ENCODE measurements around the gene NPNT. TPM values are rescaled to one million over a fixed set of nuclear protein-coding genes. Genes with fewer than 3 reads are reported as not detected.

NPNT gene
- polyA plus RNA-seq, 1 of the 3 experiments (the other 2 are of a cell fraction) = not detected

- TF ChIP-seq ZBTB33 (IDR thresholded peaks at IDR 0.05; ENCODE audit: borderline replicate concordance, low read depth) = no peak
- no peak for TF ChIP-seq FOXM1 (IDR thresholded peaks at IDR 0.05; ENCODE audit: low read depth)
- no peak for TF ChIP-seq RXRA (IDR thresholded peaks at IDR 0.05; ENCODE audit: borderline replicate concordance, low read depth)
- TF ChIP-seq TCF12 (IDR thresholded peaks at IDR 0.05) = no peak
- TF ChIP-seq TEAD4 (IDR thresholded peaks at IDR 0.05; ENCODE audit: borderline replicate concordance, insufficient read depth) = no peak
- no peak for TF ChIP-seq FOXJ3 (CRISPR knock-in tag; IDR thresholded peaks at IDR 0.05)
- no peak for TF ChIP-seq PBX3 (IDR thresholded peaks at IDR 0.05)
These were observed 1.2 kb downstream of the NPNT start (continued) for GRCh38 chr4:105896461-105896942.

GRCh38 chr4:105896984-105897775 lies 1.9 kb downstream of the NPNT start:
- WGBS (ENCODE audit: low lambda C conversion rate) = 7% methylated on average over 3 of the region's 3 CpGs

GRCh38 chr4:105900541-105900940 lies 5.3 kb downstream of the NPNT start:
- Histone ChIP-seq H3K9me3 (no peaks in the 10 kb centered on the region), H3K9ac (no peak overlapping the region), H3K79me2 (ENCODE audit: insufficient read depth) (no peaks in the 10 kb centered on the region), H3K4me3 (ENCODE audit: low read depth in 2 of 2, low read length in 1 of 2) (no peak overlapping the region), H4K20me1 (ENCODE audit: insufficient read depth) (no peaks in the 10 kb centered on the region), H3K4me2 (no peak overlapping the region), H3K36me3 (replicated peaks in 1 of 2; ENCODE audit: control insufficient read depth in 1 of 2, insufficient read depth in 2 of 2, low read length in 1 of 2) (no peaks in the 10 kb centered on the region), H3K27me3 (ENCODE audit: insufficient read depth) (peaks cover 31% of the 10 kb centered on the region), H2AFZ (ENCODE audit: low read depth) (no peak overlapping the region), H3K4me1 (ENCODE audit: control insufficient read depth in 1 of 2, insufficient read depth in 2 of 2, low read depth in 1 of 2, low read length in 1 of 2) (peaks cover 0 to 10% of the 10 kb centered on the region in 2 experiments; a peak in 1 of 4 replicates), H3K9me2 (no peaks in the 10 kb centered on the region), H3K27ac (ENCODE audit: low read depth in 2 of 2, low read length in 1 of 2) (no peak overlapping the region), H3F3A (replicated peaks; ENCODE audit: insufficient read depth) (no peaks in the 10 kb centered on the region)
- no peak for DNase-seq
- ChIA-PET CTCF (no interaction called here), POLR2A (no interaction called here)
- TF ChIP-seq MXI1 (IDR thresholded peaks at IDR 0.05; ENCODE audit: low read depth, low read length) (no peak), TEAD4 (IDR thresholded peaks at IDR 0.05; ENCODE audit: borderline replicate concordance, insufficient read depth) (no peak), JUND (IDR thresholded peaks at IDR 0.05) (no peak), YY1 (IDR thresholded peaks at IDR 0.05; ENCODE audit: low read depth) (no peak), TAF1 (IDR thresholded peaks at IDR 0.05; ENCODE audit: borderline replicate concordance, low read depth, low read length) (no peak), MEF2A (IDR thresholded peaks at IDR 0.05; ENCODE audit: borderline replicate concordance, low read depth) (no peak), RCOR1 (IDR thresholded peaks at IDR 0.05; ENCODE audit: low read length) (no peak)
- WGBS (ENCODE audit: low lambda C conversion rate) = 8% methylated on average over 2 of the region's 2 CpGs

More at GRCh38 chr4:105896984-105897775, 1.9 kb downstream of the NPNT start:
- Histone ChIP-seq H3K27me3 (ENCODE audit: insufficient read depth) (peaks cover 54% of the 10 kb centered on the region), H3K36me3 (replicated peaks in 1 of 2; ENCODE audit: control insufficient read depth in 1 of 2, insufficient read depth in 2 of 2, low read length in 1 of 2) (no peaks in the 10 kb centered on the region), H3K4me1 (ENCODE audit: control insufficient read depth in 1 of 2, insufficient read depth in 2 of 2, low read depth in 1 of 2, low read length in 1 of 2) (peaks cover 0 to 17% of the 10 kb centered on the region in 2 experiments; a peak in 1 of 4 replicates), H2AFZ (ENCODE audit: low read depth) (no peak overlapping the region), H3F3A (replicated peaks; ENCODE audit: insufficient read depth) (no peaks in the 10 kb centered on the region), H3K27ac (ENCODE audit: low read depth in 2 of 2, low read length in 1 of 2) (no peak overlapping the region), H3K9me2 (no peaks in the 10 kb centered on the region), H4K20me1 (ENCODE audit: insufficient read depth) (no peaks in the 10 kb centered on the region), H3K4me2 (no peak overlapping the region), H3K4me3 (ENCODE audit: low read depth in 2 of 2, low read length in 1 of 2) (no peak overlapping the region), H3K9me3 (no peaks in the 10 kb centered on the region), H3K79me2 (ENCODE audit: insufficient read depth) (no peaks in the 10 kb centered on the region), H3K9ac (no peak overlapping the region)
- ChIA-PET CTCF (no interaction called here), POLR2A (no interaction called here)
- no peak for TF ChIP-seq NFIC (IDR thresholded peaks at IDR 0.05; ENCODE audit: borderline replicate concordance)
- no peak for TF ChIP-seq TAF1 (IDR thresholded peaks at IDR 0.05; ENCODE audit: borderline replicate concordance, low read depth, low read length)
- TF ChIP-seq EP300 (IDR thresholded peaks at IDR 0.05; ENCODE audit: borderline replicate concordance in 1 of 2, low read depth in 1 of 2, low read length in 1 of 2) = no peak
- TF ChIP-seq TCF12 (IDR thresholded peaks at IDR 0.05) = no peak
- no peak for DNase-seq

Data from SK-N-SH (cell line).